Neutrophil (primary cell): ENCODE measurements around the gene FASTK.

ENCODE experiments used
- H3K27ac ChIP-seq: fragments of 200-600 bp; sonication (generic); 2 replicates; pipeline ENCODE4 v1.5.1; 2016; ENCODE audit warnings: mild to moderate bottlenecking, moderate library complexity
- H3K27me3 ChIP-seq: fragments of 200-600 bp; sonication (generic); 2 replicates; pipeline ENCODE4 v1.6.0; 2016; ENCODE audit warnings: mild to moderate bottlenecking
- H3K36me3 ChIP-seq: fragments of 200-600 bp; sonication (generic); 2 replicates; pipeline ENCODE4 v1.5.1; 2017
- H3K4me1 ChIP-seq, 2 experiments: fragments of 200-600 bp in 1 of 2; sonication (generic) in 1 of 2; 1 replicate in 1 of 2; 2 replicates in 1 of 2; pipeline versions ENCODE4 v1.5.1 to v1.6.1; 2013 to 2016; ENCODE audit warnings: low read depth in 1 of 2, low read length in 1 of 2, mild to moderate bottlenecking in 1 of 2, moderate library complexity in 1 of 2; ENCODE audit not compliant: control insufficient read depth in 1 of 2, insufficient read depth in 1 of 2
- H3K4me3 ChIP-seq, 2 experiments: fragments of 200-600 bp in 1 of 2; sonication (generic) in 1 of 2; 1 replicate in 1 of 2; 2 replicates in 1 of 2; pipeline ENCODE4 v1.5.1; 2013 to 2016; ENCODE audit warnings: low read depth in 1 of 2, low read length in 1 of 2, mild to moderate bottlenecking in 1 of 2, moderate library complexity in 1 of 2
- H3K9me3 ChIP-seq: fragments of 200-600 bp; sonication (generic); 2 replicates; pipeline ENCODE4 v1.5.1; 2016
- CTCF ChIP-seq: fragments of 200-600 bp; sonication (generic); IDR thresholded peaks from 2 replicates; pipeline ENCODE4 v1.5.1; 2016; ENCODE audit warnings: antibody characterized with exemption

Gene FASTK

GRCh38 chr7:151099486-151100211 lies 19.0 kb upstream of the FASTK start:
- no peaks in the 10 kb centered on the region for H3K9me3 ChIP-seq
- no peaks in the 10 kb centered on the region for H3K27me3 ChIP-seq
- H3K4me1 ChIP-seq, result no peaks in the 10 kb centered on the region
- TF ChIP-seq CTCF, result no peak
- no peaks in the 10 kb centered on the region for H3K36me3 ChIP-seq
- H3K4me3 ChIP-seq, result no peak overlapping the region
- no peak overlapping the region for H3K27ac ChIP-seq

- Histone ChIP-seq H3K4me3 (no peak overlapping the region), H3K36me3 (no peaks in the 10 kb centered on the region), H3K27ac (no peak overlapping the region), H3K27me3 (no peaks in the 10 kb centered on the region), H3K9me3 (no peaks in the 10 kb centered on the region), H3K4me1 (no peaks in the 10 kb centered on the region)
- no peak for TF ChIP-seq CTCF
These were observed 15.3 kb upstream of the FASTK start for GRCh38 chr7:151095828-151096475.

- Histone ChIP-seq H3K4me3 (no peak overlapping the region), H3K27ac (no peak overlapping the region), H3K36me3 (no peaks in the 10 kb centered on the region), H3K27me3 (no peaks in the 10 kb centered on the region), H3K4me1 (no peaks in the 10 kb centered on the region), H3K9me3 (no peaks in the 10 kb centered on the region)
- TF ChIP-seq CTCF, result no peak
These were observed 14.7 kb upstream of the FASTK start for GRCh38 chr7:151095123-151095797.

GRCh38 chr7:151094675-151095074 lies 14.1 kb upstream of the FASTK start:
- Histone ChIP-seq H3K36me3 (no peaks in the 10 kb centered on the region), H3K27me3 (no peaks in the 10 kb centered on the region), H3K4me3 (no peak overlapping the region), H3K4me1 (peaks cover 2 to 3% of the 10 kb centered on the region in 2 experiments), H3K27ac (no peak overlapping the region), H3K9me3 (no peaks in the 10 kb centered on the region)
- no peak for TF ChIP-seq CTCF

- H3K4me1 ChIP-seq, result peaks cover 11 to 12% of the 10 kb centered on the region in 2 experiments
- TF ChIP-seq CTCF, result no peak
- H3K36me3 ChIP-seq, result no peaks in the 10 kb centered on the region
- peaks cover 8% of the 10 kb centered on the region for H3K27me3 ChIP-seq
- no peaks in the 10 kb centered on the region for H3K9me3 ChIP-seq
- no peak overlapping the region for H3K27ac ChIP-seq
- H3K4me3 ChIP-seq, result no peak overlapping the region
These were observed 13.1 kb upstream of the FASTK start for GRCh38 chr7:151093748-151094147.
